Fibroblast of villous mesenchyme (primary cell): ENCODE data around the gene SH2D1A. TPM values are rescaled to one million over a fixed set of nuclear protein-coding genes. Genes with fewer than 3 reads are reported as not detected.
A peak's percentile ranks its signal among the peaks of the same experiment; 100 is the strongest.

Source experiments
- DNase-seq: peaks from one replicate; pipeline ENCODE4 v3.0.0-alpha.2; 2010; ENCODE audit warnings: low read depth
- H3K4me3 ChIP-seq: 2 replicates; pipeline ENCODE4 v1.5.1; 2011; ENCODE audit warnings: low read depth, mild to moderate bottlenecking, low read length
- CTCF ChIP-seq: IDR thresholded peaks from 2 replicates; pipeline ENCODE4 v1.5.1; 2012; ENCODE audit warnings: low read depth, mild to moderate bottlenecking, low read length; ENCODE audit not compliant: insufficient read depth
- total RNA-seq: library from RNA; depleted of rRNA; stranded (reverse); fragments of >200 nt; gene quantifications from 2 replicates; pipeline ENCODE4 v1.2.3, GENCODE V29; 2012

The SH2D1A gene
- total RNA-seq, 1 donor, result not detected

- H3K4me3 ChIP-seq, result no peak overlapping the region
- DNase-seq, result no peak
- TF ChIP-seq CTCF, result no peak
These were observed 37.0 kb downstream of the SH2D1A start for GRCh38 chrX:124383354-124383753.

- no peak for DNase-seq
- no peak for TF ChIP-seq CTCF
- no peak overlapping the region for H3K4me3 ChIP-seq
These were observed 40.0 kb downstream of the SH2D1A start for GRCh38 chrX:124386401-124386800.

- H3K4me3 ChIP-seq, result no peak overlapping the region
- DNase-seq, result peak; percentile 44
- peak; percentile 68 for TF ChIP-seq CTCF
These were observed 42.2 kb downstream of the SH2D1A start for GRCh38 chrX:124388562-124388961.

GRCh38 chrX:124392794-124393193 lies 46.4 kb downstream of the SH2D1A start:
- DNase-seq, result no peak
- TF ChIP-seq CTCF, result no peak

GRCh38 chrX:124393238-124393637 lies 46.9 kb downstream of the SH2D1A start:
- no peak for TF ChIP-seq CTCF
- no peak for DNase-seq
- H3K4me3 ChIP-seq, result no peak overlapping the region

More at GRCh38 chrX:124392794-124393193, 46.4 kb downstream of the SH2D1A start:
- no peak overlapping the region for H3K4me3 ChIP-seq

GRCh38 chrX:124393659-124394058 lies 47.3 kb downstream of the SH2D1A start:
- TF ChIP-seq CTCF, result no peak
- DNase-seq, result no peak
- no peak overlapping the region for H3K4me3 ChIP-seq

GRCh38 chrX:124395145-124395880 lies 49.0 kb downstream of the SH2D1A start:
- no peak for DNase-seq
- no peak for TF ChIP-seq CTCF
- no peak overlapping the region for H3K4me3 ChIP-seq
